Left colon (tissue), 2 donors: ENCODE data around the gene UBE2N. TPM values are rescaled to one million over a fixed set of nuclear protein-coding genes. Genes with fewer than 3 reads are reported as not detected.

Experiments used
- ATAC-seq: fragments of 200-7000 bp; cut with Tn5 transposase; one replicate; pipeline ENCODE4 v1.9.1; 2020; ENCODE audit warnings: mild to moderate bottlenecking, moderate library complexity
- DNase-seq, 2 donors: peaks; one replicate each; pipeline ENCODE4 v3.0.0-alpha.2; 2020
- intact Hi-C, 2 donors: fragments of 100-400 bp; cut with DNase I in 1 of 2; cut with micrococcal nuclease in 1 of 2; formaldehyde crosslinking; loops; one replicate each; pipeline versions ENCODE4 v1.11.2 to v1.14.0; 2022; cut with DNase I, micrococcal nuclease
- long read RNA-seq: library from polyadenylated mRNA; unstranded; transcript quantifications from one replicate; pipeline ENCODE4 v2.0.0, GENCODE V29; 2021
- total RNA-seq, 2 donors: library from RNA; stranded (reverse); fragmentation: NEBNext Ultra II Directional; extraction: Animal tissue kit (Norgen Biotek cat#: 25700); gene quantifications; one replicate each; pipeline ENCODE4 v1.2.1, GENCODE V29; 2021
- donor health status: DM: no; HTN: no; CAD: no.
- donor health status: DM: yes; HTN: yes; CAD: no.

Gene UBE2N
- 10 to 100 TPM; 73.1 to 83.5 TPM for total RNA-seq
- long read RNA-seq, full-length matches to known transcripts, result 81 of 94 reads
- long read RNA-seq, partial matches to known transcripts, result 8 of 94 reads
- long read RNA-seq, other reads (novel, unspliced or antisense), result 5 of 94 reads

GRCh38 chr12:93441617-93442410 lies at the start of gene UBE2N:
UBE2N (minus strand) TSS chr12:93441947; CDS start chr12:93441884, 63 bp downstream.
- DNase-seq (peak; percentile 96 to 98), ATAC-seq (peak; percentile 88)
- intact Hi-C loops, result no loop called here

GRCh38 chr12:93484315-93484981 lies 42.7 kb upstream of the UBE2N start:
- intact Hi-C loops, result no loop called here
- ATAC-seq, result no peak

GRCh38 chr12:93483151-93483807 lies 41.5 kb upstream of the UBE2N start:
- ATAC-seq (peak; percentile 91), DNase-seq (peak in 1 of 2 donors; percentile 7)
- intact Hi-C loops, result no loop called here

More at GRCh38 chr12:93484315-93484981, 42.7 kb upstream of the UBE2N start:
- no peak for DNase-seq

GRCh38 chr12:93482721-93483120 lies 41.0 kb upstream of the UBE2N start:
- intact Hi-C loops, result no loop called here
- DNase-seq, result no peak
- peak; percentile 12 for ATAC-seq

GRCh38 chr12:93476555-93476954 lies 34.8 kb upstream of the UBE2N start:
- DNase-seq (no peak), ATAC-seq (no peak)
- intact Hi-C loops, result no loop called here

- intact Hi-C loops, result no loop called here
- ATAC-seq (no peak), DNase-seq (no peak)
These were observed 27.6 kb upstream of the UBE2N start for GRCh38 chr12:93469386-93469785.

- peak; percentile 41 for ATAC-seq
- intact Hi-C loops, result no loop called here
- no peak for DNase-seq
These were observed 26.2 kb upstream of the UBE2N start for GRCh38 chr12:93468008-93468371.

GRCh38 chr12:93467351-93468007 lies 25.7 kb upstream of the UBE2N start, which contains the start of gene MRPL42:
MRPL42 (plus strand) TSS chr12:93467514; CDS start chr12:93469286, 1,772 bp downstream.
- DNase-seq (peak; percentile 85 to 94), ATAC-seq (peak; percentile 97)
- intact Hi-C loops, result no loop called here

GRCh38 chr12:93466625-93467350 lies 25.0 kb upstream of the UBE2N start:
- DNase-seq, result peak in 1 of 2 donors; percentile 31
- intact Hi-C loops, result no loop called here
- no peak for ATAC-seq

- ATAC-seq (no peak), DNase-seq (no peak)
- intact Hi-C loops, result no loop called here
These were observed 24.1 kb upstream of the UBE2N start for GRCh38 chr12:93465841-93466240.

GRCh38 chr12:93461503-93461902 lies 19.8 kb upstream of the UBE2N start:
- intact Hi-C loops, result no loop called here
- DNase-seq (no peak), ATAC-seq (no peak)

- no peak for DNase-seq
- ATAC-seq, result no peak
- intact Hi-C loops, result no loop called here
These were observed 19.2 kb upstream of the UBE2N start for GRCh38 chr12:93460902-93461301.

- intact Hi-C loops, result no loop called here
- ATAC-seq, result no peak
- DNase-seq, result no peak
These were observed 18.3 kb upstream of the UBE2N start for GRCh38 chr12:93460003-93460402.

GRCh38 chr12:93459097-93459496 lies 17.4 kb upstream of the UBE2N start:
- intact Hi-C loops, result no loop called here
- ATAC-seq (no peak), DNase-seq (no peak)

GRCh38 chr12:93456077-93456476 lies 14.3 kb upstream of the UBE2N start:
- intact Hi-C loops, result no loop called here
- DNase-seq (no peak), ATAC-seq (no peak)

GRCh38 chr12:93453633-93454032 lies 11.9 kb upstream of the UBE2N start:
- ATAC-seq (no peak), DNase-seq (no peak)
- intact Hi-C loops, result no loop called here

GRCh38 chr12:93451423-93452158 lies 9.8 kb upstream of the UBE2N start:
- ATAC-seq, result no peak
- no peak for DNase-seq
- intact Hi-C loops, result no loop called here

- peak; percentile 17 for ATAC-seq
- intact Hi-C loops, result no loop called here
- DNase-seq, result no peak
These were observed 7.5 kb upstream of the UBE2N start for GRCh38 chr12:93449277-93449676.
